HEK293T (cell line): ENCODE measurements around the gene PLEKHA7.

Experiments used
- ARNT ChIP-seq: fragments of 450-650 bp; IDR thresholded peaks from 2 replicates; pipeline ENCODE4 v1.6.1; 2017; ENCODE audit warnings: mild to moderate bottlenecking
- BHLHE40 ChIP-seq: fragments of 450-650 bp; IDR thresholded peaks from 2 replicates; pipeline ENCODE4 v1.6.1; 2016; ENCODE audit warnings: mild to moderate bottlenecking, moderate library complexity, borderline replicate concordance
- LEF1 ChIP-seq: fragments of 450-650 bp; IDR thresholded peaks from 2 replicates; pipeline ENCODE4 v1.6.1; 2017; ENCODE audit warnings: mild to moderate bottlenecking, borderline replicate concordance
- NFRKB ChIP-seq: fragments of 450-650 bp; IDR thresholded peaks from 2 replicates; pipeline ENCODE4 v1.6.1; 2016; ENCODE audit warnings: mild to moderate bottlenecking, moderate library complexity
- SUZ12 ChIP-seq: fragments of 450-650 bp; IDR thresholded peaks from 2 replicates; pipeline ENCODE4 v1.6.1; 2016; ENCODE audit warnings: mild to moderate bottlenecking
- TARDBP ChIP-seq: fragments of 450-650 bp; IDR thresholded peaks from 2 replicates; pipeline ENCODE4 v1.6.1; 2016
- ZNF384 ChIP-seq: fragments of 450-650 bp; IDR thresholded peaks from 2 replicates; pipeline ENCODE4 v1.6.1; 2016

- no peak for TF ChIP-seq ARNT
- no peak for TF ChIP-seq TARDBP
- TF ChIP-seq ZNF384, result no peak
- no peak for TF ChIP-seq LEF1
- TF ChIP-seq NFRKB, result no peak
- no peak for TF ChIP-seq BHLHE40
- no peak for TF ChIP-seq SUZ12
Observed at GRCh38 chr11:16854979-16855378, 159.2 kb downstream of the PLEKHA7 start.
